K562 treated with DMSO at 1 percent for 48 hours (cell line): Measurements from ENCODE around the gene MYO9A. TPM values are rescaled to one million over a fixed set of nuclear protein-coding genes. Genes with fewer than 3 reads are reported as not detected.

Experiments used
- total RNA-seq: library from RNA; unstranded; fragments of 300-600 nt; gene quantifications from 2 replicates; pipeline ENCODE4 v1.2.3, GENCODE V29; 2022; ENCODE audit warnings: low replicate concordance; ENCODE audit errors: extremely low read depth

MYO9A gene
- total RNA-seq, result not detected in 2 replicates

GRCh38 chr15:72118017-72118978 is at the start of gene MYO9A, which contains the start of gene SENP8:
Gene MYO9A (minus strand): TSS chr15:72118150. CDS start chr15:72046563, 71,587 bp downstream.
Gene SENP8 (plus strand): TSS chr15:72118403. CDS start chr15:72139624, 21,221 bp downstream.

GRCh38 chr15:71810256-71811035 is 307.5 kb downstream of the MYO9A start, which contains the start of gene NR2E3:
Gene NR2E3 (plus strand): TSS chr15:71810554. CDS start chr15:71810744, 190 bp downstream.

Other genes starting within 250 kb of the MYO9A start
- not detected in 2 replicates for gene SENP8, start 253 bp upstream of the MYO9A start, total RNA-seq
- gene GRAMD2A, start 79.6 kb upstream of the MYO9A start, total RNA-seq, result not detected in 2 replicates
- gene PKM, start 113.0 kb upstream of the MYO9A start, total RNA-seq, result 617 and 1,590 TPM in 2 replicates
- not detected in 2 replicates for gene PARP6, start 154.4 kb upstream of the MYO9A start, total RNA-seq
- not detected in 2 replicates for gene CELF6, start 202.0 kb upstream of the MYO9A start, total RNA-seq